ENCODE measurements around the gene MCC.

Gene MCC

DNA sequence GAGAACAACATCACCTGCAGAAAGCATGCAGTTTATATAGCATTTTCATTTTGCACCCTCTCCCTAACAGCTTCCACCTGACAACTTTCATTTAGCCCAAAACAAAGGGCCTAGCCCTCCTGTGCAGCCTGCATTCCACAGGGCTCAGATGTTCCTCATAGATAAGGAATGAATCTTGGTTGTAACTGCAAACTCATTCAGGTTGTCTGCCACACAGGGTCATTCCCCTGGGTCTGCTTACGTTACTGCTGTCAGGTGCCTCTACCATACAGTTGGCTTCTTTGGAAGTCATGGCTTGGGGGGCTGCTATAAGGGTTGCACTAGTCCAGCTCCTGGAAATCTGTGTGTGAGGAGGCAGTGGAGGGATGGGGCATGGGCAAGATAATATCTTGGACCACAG, 514.3 kb downstream of the MCC start:
- TF ChIP-seq, protein P1, sequence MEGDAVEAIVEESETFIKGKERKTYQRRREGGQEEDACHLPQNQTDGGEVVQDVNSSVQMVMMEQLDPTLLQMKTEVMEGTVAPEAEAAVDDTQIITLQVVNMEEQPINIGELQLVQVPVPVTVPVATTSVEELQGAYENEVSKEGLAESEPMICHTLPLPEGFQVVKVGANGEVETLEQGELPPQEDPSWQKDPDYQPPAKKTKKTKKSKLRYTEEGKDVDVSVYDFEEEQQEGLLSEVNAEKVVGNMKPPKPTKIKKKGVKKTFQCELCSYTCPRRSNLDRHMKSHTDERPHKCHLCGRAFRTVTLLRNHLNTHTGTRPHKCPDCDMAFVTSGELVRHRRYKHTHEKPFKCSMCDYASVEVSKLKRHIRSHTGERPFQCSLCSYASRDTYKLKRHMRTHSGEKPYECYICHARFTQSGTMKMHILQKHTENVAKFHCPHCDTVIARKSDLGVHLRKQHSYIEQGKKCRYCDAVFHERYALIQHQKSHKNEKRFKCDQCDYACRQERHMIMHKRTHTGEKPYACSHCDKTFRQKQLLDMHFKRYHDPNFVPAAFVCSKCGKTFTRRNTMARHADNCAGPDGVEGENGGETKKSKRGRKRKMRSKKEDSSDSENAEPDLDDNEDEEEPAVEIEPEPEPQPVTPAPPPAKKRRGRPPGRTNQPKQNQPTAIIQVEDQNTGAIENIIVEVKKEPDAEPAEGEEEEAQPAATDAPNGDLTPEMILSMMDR (IDR thresholded peaks at IDR 0.05): no peak
- no peak for TF ChIP-seq ZFX (IDR thresholded peaks at IDR 0.05; ENCODE audit: borderline replicate concordance)
- no peak overlapping the region for H3K27ac ChIP-seq

- TF ChIP-seq, protein P1 (IDR thresholded peaks at IDR 0.05): no peak
- TF ChIP-seq ZFX (IDR thresholded peaks at IDR 0.05; ENCODE audit: borderline replicate concordance): no peak
- H3K27ac ChIP-seq: no peak overlapping the region
Observed at GRCh38 chr5:112973036-112973435, 515.2 kb downstream of the MCC start.
